Right lobe of liver (tissue), 4 donors: ENCODE data around the gene PGM5.
"Not testable (repeated sequence)": the region's sequence is repeated elsewhere in the genome, so short reads cannot be mapped to it uniquely, and the experiment has no call there.

Source experiments
- CTCF ChIP-seq, 4 donors: fragments of 200-600 bp in 3 of 4; fragments of 450-650 bp in 1 of 4; IDR thresholded peaks; one replicate each; pipeline versions ENCODE4 v1.5.1 to v1.8.0; 2016 to 2022; ENCODE audit warnings: antibody characterized with exemption in 4 of 4, mild to moderate bottlenecking in 2 of 4
- POLR2A ChIP-seq: fragments of 450-650 bp; IDR thresholded peaks from one replicate; pipeline ENCODE4 v1.6.1; 2017; ENCODE audit warnings: antibody characterized with exemption, mild to moderate bottlenecking
- donor health status: DM: no; HTN: no; CAD: no.
- donor health status: DM: no; HTN: no; CAD: no.
- donor health status: DM: no; HTN: yes; CAD: no.

- TF ChIP-seq CTCF (IDR thresholded peaks at IDR 0.05); POLR2A: not testable (repeated sequence)
These were observed 49.3 kb upstream of the PGM5 start for GRCh38 chr9:68307127-68307526.
